ENCODE results near the gene DDIT4L.

DNA sequence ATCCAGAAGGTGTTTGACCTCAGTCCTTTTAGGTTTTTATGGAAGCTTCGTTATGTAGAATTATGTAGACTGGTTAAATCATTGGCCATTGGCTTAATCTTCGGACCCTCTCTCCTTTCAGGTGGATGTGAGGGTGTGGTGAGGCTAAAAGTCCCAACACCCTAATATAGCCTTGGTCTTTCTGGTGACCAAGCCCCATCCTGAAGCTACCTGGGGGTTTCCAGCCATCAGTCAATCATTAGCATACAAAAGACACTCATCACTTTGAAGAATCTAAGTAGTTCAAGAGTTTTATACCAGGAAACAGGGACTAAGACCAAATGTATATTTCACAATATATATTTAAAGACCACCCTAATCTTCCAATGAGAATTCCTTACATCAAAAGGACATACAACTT lies 5.5 kb downstream of the DDIT4L start:
- TF ChIP-seq, protein P1, sequence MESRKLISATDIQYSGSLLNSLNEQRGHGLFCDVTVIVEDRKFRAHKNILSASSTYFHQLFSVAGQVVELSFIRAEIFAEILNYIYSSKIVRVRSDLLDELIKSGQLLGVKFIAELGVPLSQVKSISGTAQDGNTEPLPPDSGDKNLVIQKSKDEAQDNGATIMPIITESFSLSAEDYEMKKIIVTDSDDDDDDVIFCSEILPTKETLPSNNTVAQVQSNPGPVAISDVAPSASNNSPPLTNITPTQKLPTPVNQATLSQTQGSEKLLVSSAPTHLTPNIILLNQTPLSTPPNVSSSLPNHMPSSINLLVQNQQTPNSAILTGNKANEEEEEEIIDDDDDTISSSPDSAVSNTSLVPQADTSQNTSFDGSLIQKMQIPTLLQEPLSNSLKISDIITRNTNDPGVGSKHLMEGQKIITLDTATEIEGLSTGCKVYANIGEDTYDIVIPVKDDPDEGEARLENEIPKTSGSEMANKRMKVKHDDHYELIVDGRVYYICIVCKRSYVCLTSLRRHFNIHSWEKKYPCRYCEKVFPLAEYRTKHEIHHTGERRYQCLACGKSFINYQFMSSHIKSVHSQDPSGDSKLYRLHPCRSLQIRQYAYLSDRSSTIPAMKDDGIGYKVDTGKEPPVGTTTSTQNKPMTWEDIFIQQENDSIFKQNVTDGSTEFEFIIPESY (IDR thresholded peaks at IDR 0.05) = no peak
- TF ChIP-seq, protein P2, sequence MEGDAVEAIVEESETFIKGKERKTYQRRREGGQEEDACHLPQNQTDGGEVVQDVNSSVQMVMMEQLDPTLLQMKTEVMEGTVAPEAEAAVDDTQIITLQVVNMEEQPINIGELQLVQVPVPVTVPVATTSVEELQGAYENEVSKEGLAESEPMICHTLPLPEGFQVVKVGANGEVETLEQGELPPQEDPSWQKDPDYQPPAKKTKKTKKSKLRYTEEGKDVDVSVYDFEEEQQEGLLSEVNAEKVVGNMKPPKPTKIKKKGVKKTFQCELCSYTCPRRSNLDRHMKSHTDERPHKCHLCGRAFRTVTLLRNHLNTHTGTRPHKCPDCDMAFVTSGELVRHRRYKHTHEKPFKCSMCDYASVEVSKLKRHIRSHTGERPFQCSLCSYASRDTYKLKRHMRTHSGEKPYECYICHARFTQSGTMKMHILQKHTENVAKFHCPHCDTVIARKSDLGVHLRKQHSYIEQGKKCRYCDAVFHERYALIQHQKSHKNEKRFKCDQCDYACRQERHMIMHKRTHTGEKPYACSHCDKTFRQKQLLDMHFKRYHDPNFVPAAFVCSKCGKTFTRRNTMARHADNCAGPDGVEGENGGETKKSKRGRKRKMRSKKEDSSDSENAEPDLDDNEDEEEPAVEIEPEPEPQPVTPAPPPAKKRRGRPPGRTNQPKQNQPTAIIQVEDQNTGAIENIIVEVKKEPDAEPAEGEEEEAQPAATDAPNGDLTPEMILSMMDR (IDR thresholded peaks at IDR 0.05; ENCODE audit: low read depth, low read length, missing input control) = no peak

All from liver (tissue), 2 donors.